Astrocyte of the hippocampus (primary cell): Measurements from ENCODE around the gene PGAP3.
"Not testable (repeated sequence)": the region's sequence is repeated elsewhere in the genome, so short reads cannot be mapped to it uniquely, and the experiment has no call there.

Experiments used
- DNase-seq: peaks from one replicate; pipeline ENCODE4 v3.0.0; 2011; ENCODE audit warnings: low read depth, low spot score

Gene PGAP3

GRCh38 chr17:39715375-39716072 is 27.7 kb upstream of the PGAP3 start:
- DNase-seq = no peak

GRCh38 chr17:39714234-39714633 is 26.4 kb upstream of the PGAP3 start:
- no peak for DNase-seq

- DNase-seq = no peak
Observed at GRCh38 chr17:39711851-39712250, 24.0 kb upstream of the PGAP3 start.

GRCh38 chr17:39711071-39711470 is 23.2 kb upstream of the PGAP3 start:
- DNase-seq = not testable (repeated sequence)

GRCh38 chr17:39709998-39710964 is 22.4 kb upstream of the PGAP3 start:
- DNase-seq = no peak

GRCh38 chr17:39709319-39709997 is 21.6 kb upstream of the PGAP3 start:
- DNase-seq = no peak

GRCh38 chr17:39706921-39707337 is 19.1 kb upstream of the PGAP3 start:
- DNase-seq = no peak

- DNase-seq = peak; percentile 23
Observed at GRCh38 chr17:39706383-39706782, 18.5 kb upstream of the PGAP3 start.

- DNase-seq = peak; percentile 18
Observed at GRCh38 chr17:39705786-39706348, 18.0 kb upstream of the PGAP3 start.

GRCh38 chr17:39704821-39705551 is 17.1 kb upstream of the PGAP3 start:
- peak; percentile 77 for DNase-seq

- DNase-seq = no peak
Observed at GRCh38 chr17:39703913-39704312, 16.1 kb upstream of the PGAP3 start.

GRCh38 chr17:39702901-39703893 is 15.3 kb upstream of the PGAP3 start:
- DNase-seq = peak; percentile 32

GRCh38 chr17:39701784-39702422 is 14.0 kb upstream of the PGAP3 start:
- DNase-seq = no peak

- DNase-seq = no peak
Observed at GRCh38 chr17:39701012-39701783, 13.3 kb upstream of the PGAP3 start.

GRCh38 chr17:39700148-39700987 is 12.5 kb upstream of the PGAP3 start:
- DNase-seq = peak; percentile 65

- DNase-seq = peak; percentile 90
Observed at GRCh38 chr17:39699818-39700147, 11.9 kb upstream of the PGAP3 start, which contains the start of gene ERBB2. ERBB2 (plus strand) TSS chr17:39700064; CDS start chr17:39700239, 175 bp downstream.

GRCh38 chr17:39699157-39699817 is 11.4 kb upstream of the PGAP3 start:
- not testable (repeated sequence) for DNase-seq
